GM12801 (cell line): ENCODE data around the gene ICA1.

Experiments
- TF ChIP-seq, protein P1 (sequence below): IDR thresholded peaks from one replicate; pipeline ENCODE4 v1.5.1; 2011; ENCODE audit warnings: control low read depth; ENCODE audit not compliant: insufficient read length; ENCODE audit errors: extremely low read depth

Gene ICA1

DNA sequence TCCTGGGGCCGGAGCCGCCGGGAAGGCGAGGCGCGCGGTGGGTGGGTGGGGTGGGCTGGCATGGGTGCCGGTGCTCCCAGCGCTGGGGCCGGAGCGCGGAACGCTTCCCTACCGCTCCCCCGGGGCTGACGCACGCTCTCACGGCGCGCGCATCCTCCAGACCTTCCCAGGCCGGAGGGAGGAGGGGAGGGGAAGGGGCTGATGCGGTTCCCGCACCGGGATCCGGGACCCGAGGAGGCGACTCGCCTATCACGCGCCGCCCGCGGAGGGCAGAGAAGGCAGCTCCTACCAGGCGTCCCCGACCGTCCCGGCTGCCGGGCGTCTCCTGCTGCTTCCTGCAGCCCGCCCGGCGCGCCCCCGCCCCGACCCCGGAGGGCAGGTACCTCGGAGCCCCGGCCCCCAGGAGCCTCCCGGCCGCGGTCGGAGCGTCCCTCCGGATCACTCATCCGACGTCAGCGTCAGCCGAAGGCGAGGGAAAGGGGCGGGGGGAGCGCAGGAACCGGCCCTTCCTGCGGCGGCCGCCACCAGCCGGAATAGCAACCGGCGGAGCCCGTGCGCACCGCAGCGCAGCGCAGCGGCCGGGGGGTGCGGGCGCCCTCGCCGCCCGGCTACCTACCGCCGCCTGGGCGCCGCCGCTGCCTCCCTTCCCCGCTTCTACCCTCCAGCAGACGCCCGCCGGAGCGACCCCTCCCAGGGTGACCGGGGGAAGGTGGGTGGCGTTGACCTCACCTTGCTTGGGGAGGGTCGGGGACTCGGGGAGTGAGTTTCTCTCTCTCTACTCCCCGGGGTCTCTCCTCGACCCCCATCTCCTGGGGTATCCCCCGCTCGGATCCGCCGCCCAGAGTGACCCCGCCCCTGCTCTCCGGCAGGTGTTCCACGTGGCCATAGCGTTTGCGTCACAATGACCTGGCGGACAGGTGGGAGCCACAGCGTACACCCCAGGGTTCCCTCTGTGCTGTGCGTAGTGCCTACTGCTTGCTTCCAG is at the start of gene ICA1:
Gene ICA1 (minus strand): TSS at position 457 of the 985 bp plus-strand sequence. CDS start 26,241 bp downstream, outside the sequence.
- TF ChIP-seq, protein P1, sequence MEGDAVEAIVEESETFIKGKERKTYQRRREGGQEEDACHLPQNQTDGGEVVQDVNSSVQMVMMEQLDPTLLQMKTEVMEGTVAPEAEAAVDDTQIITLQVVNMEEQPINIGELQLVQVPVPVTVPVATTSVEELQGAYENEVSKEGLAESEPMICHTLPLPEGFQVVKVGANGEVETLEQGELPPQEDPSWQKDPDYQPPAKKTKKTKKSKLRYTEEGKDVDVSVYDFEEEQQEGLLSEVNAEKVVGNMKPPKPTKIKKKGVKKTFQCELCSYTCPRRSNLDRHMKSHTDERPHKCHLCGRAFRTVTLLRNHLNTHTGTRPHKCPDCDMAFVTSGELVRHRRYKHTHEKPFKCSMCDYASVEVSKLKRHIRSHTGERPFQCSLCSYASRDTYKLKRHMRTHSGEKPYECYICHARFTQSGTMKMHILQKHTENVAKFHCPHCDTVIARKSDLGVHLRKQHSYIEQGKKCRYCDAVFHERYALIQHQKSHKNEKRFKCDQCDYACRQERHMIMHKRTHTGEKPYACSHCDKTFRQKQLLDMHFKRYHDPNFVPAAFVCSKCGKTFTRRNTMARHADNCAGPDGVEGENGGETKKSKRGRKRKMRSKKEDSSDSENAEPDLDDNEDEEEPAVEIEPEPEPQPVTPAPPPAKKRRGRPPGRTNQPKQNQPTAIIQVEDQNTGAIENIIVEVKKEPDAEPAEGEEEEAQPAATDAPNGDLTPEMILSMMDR: no peak

DNA sequence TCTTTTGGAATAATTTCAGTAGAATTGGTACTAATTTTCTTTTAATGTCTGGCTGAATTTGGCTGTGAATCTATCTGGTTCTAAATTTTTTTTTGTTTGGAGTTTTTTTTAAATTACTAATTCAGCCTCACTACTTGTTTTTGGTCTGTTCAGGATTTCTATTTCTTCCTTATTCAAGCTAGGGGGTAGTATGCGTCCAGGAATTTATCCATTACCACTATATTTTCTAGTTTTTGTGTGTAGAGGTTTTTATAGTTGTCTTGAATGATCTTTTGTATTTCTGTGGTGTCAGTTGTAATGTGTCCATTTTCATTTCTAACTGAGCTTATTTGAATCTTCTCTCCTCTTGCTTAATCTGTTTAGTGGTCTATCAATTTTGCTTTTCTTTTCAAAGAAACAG is 48.9 kb upstream of the ICA1 start:
- TF ChIP-seq, protein P1: no peak

DNA sequence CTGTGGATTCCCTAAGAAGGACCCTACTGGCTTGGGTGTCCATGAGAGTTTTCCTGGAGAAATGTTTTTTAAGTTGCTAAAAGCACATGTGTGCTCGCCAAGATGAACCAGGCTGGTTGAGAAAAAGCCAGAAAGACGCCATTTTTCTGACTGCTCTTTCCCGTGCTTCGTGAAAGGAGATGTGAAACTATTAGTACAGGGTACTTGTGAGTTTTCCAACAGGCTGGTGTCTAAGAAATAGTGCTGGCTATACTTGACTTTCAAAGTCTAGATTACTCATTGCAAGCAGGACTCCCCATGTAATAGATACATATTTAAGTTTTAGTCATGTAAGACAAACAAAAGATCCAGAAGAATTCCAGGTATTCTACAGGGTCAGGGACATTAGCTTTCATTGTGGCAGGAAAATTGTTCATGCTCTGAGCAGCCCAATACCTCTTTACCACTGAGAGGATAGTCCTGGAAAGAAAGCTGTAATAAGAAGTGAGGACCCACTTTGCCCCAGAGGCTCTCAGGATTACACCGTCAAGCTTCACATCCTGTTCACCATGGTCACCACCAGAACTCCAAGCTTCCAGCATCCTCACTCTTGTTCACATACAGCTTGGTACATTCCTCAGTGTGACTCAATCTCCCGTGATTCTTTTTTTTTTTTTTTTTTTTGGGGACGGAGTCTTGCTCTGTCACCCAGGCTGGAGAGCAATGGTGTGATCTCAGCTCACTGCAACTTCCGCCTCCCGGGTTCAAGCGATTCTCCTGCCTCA is 43.8 kb upstream of the ICA1 start:
- TF ChIP-seq, protein P1: no peak

DNA sequence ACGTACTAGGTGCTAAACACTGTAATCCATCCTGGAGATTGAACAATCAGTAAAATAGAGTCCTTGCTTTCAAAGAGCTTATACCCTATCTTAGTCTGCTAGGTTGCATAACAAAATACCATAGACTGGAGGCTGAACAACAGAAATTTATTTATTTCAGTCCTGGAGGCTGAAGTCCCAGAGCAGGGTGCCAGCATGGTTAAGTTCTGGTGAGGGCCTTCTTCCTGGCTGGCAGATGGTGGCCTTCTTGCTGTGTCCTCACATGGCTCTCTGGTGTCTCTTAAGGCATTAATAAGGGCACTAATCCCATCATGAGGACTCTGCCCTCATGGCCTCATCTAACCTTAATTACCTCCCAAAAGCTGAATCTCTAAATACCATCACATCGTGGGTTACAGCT is 43.1 kb upstream of the ICA1 start:
- TF ChIP-seq, protein P1: no peak

DNA sequence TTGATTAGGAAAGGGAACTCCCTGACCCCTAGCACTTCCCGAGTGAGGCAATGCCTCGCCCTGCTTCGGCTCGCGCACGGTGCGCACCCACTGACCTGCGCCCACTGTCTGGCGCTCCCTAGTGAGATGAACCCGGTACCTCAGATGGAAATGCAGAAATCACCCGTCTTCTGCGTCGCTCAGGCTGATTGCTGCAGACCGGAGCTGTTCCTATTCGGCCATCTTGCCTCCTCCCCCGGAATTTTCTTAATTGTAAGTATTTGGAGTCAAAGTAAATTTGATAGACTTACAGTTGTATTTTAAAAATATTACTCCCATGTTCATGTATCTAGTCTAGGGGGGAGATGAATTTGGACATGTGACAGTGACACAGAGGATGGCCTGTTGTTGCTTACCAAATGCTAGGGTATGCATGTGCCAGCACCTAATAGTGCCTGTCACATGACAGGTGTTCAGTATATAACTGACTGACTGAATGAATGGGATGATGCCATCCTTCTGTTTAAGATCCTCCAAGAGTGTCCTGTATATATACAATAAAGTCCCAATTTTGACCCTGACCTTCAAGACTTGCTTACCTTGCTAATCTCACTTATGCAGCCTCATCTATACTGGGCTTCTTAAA is 42.0 kb upstream of the ICA1 start:
- TF ChIP-seq, protein P1: no peak

DNA sequence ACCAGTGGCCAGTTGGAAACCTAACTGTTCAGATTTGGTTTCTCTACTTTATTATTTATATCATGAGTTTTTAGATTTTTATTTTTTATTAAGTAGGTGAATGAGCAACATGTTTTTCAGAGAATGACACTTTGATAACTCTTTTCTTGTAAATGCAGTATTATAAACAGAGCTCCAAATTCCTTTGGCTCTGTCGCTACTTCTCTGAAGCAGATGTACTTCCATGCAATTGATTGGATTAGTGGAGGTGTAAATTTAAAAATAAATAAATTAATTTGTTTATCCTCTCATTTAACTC is 34.3 kb upstream of the ICA1 start:
- TF ChIP-seq, protein P1: no peak
